ENCODE measurements around the gene IPO9.
A peak's percentile ranks its signal among the peaks of the same experiment; 100 is the strongest.

GRCh38 chr1:201921952-201922558, 93.1 kb downstream of the IPO9 start:
- no peak for TF ChIP-seq USF2 (IDR thresholded peaks at IDR 0.05; ENCODE audit: borderline replicate concordance, low read depth, low read length)
- TF ChIP-seq JUND (IDR thresholded peaks at IDR 0.05; ENCODE audit: low read depth, low read length) = no peak
- TF ChIP-seq RBBP5 (conservative IDR thresholded peaks at IDR 0.05) = no peak
- TF ChIP-seq CTCF (IDR thresholded peaks at IDR 0.05 in 2 of 3, conservative IDR thresholded peaks at IDR 0.05 in 1 of 3; ENCODE audit: control insufficient read depth in 2 of 3, extremely low read depth in 1 of 3, insufficient read depth in 1 of 3, low read depth in 3 of 3, low read length in 3 of 3) = no peak
- TF ChIP-seq HDAC6 (IDR thresholded peaks at IDR 0.05; ENCODE audit: unreplicated experiment) = no peak
- TF ChIP-seq POLR2A (IDR thresholded peaks at IDR 0.05; ENCODE audit: low read depth, low read length) = no peak
- TF ChIP-seq SKIL (IDR thresholded peaks at IDR 0.05; ENCODE audit: low read depth, poor library complexity, severe bottlenecking) = no peak
- 0 out of 2 replicates have a peak, but pooled peaks have one; percentile 42 for TF ChIP-seq BACH1 (IDR thresholded peaks at IDR 0.05; ENCODE audit: borderline replicate concordance)
- TF ChIP-seq SREBF2 (IDR thresholded peaks at IDR 0.05; ENCODE audit: low read length) = no peak
- TF ChIP-seq ZNF274 (IDR thresholded peaks at IDR 0.05; ENCODE audit: insufficient read depth, insufficient read length) = no peak
- no peak for TF ChIP-seq EZH2 (IDR thresholded peaks at IDR 0.05; ENCODE audit: borderline replicate concordance, control insufficient read depth, low read depth, low read length)
- TF ChIP-seq NR2C2 (IDR thresholded peaks at IDR 0.05; ENCODE audit: borderline replicate concordance, control insufficient read depth, insufficient read length, low read depth) = no peak
- no peak for TF ChIP-seq EP300 (IDR thresholded peaks at IDR 0.05; ENCODE audit: borderline replicate concordance in 1 of 2, control insufficient read depth in 1 of 2, low read depth in 2 of 2, low read length in 2 of 2)

All from GM12878 (cell line).